Measurements from ENCODE around the gene IQCB1. TPM values are rescaled to one million over a fixed set of nuclear protein-coding genes. Genes with fewer than 3 reads are reported as not detected.
A peak's percentile ranks its signal among the peaks of the same experiment; 100 is the strongest.
"Not testable (repeated sequence)": the region's sequence is repeated elsewhere in the genome, so short reads cannot be mapped to it uniquely, and the experiment has no call there.

The IQCB1 gene
- total RNA-seq, 2 donors from 2014 or later: 33.1 to 56.7 TPM

DNA sequence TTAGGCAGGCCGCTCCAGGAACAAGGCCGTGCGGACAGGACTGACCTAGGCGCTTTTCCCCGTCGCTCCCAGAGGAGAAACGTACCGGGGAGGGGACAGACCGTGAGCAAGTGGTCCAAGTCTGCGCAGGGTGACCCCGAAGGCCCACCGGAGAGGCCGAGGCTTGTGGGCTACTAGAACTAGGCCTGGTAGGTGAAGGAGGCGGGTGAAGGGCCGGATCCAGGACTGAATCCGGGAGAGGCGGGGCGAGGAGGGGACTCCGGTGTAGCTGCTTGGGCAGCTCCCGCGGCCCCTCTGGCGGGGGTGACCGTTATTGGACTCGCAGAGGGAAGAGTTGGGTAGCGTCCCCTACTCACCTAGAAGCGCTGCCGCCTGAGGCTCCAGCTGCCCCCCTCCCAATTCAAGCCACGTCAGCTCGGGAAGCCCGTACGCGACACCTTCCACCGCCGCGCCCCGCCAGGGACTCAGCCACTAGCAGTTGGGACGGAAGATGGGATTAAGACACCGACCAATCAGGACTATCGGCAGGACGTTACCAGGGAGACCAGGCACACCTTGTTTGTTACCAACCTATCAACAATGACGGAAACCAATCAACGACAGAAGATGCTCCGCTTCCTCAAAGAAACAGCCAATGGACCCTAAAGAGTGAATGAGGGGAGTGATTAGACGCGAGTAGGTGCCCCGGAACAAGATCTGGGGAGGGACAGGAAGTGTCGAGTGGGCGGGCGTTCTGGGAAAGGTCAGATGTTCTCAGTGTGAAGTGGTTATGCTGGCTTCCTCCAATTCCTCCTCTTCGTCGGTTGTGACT is 85.4 kb downstream of the IQCB1 start, which contains the start of gene GOLGB1:
GOLGB1 (minus strand) TSS at position 466 of the 811 bp plus-strand sequence. CDS start 18,770 bp downstream, outside the sequence.
- Mint-ChIP-seq H3K27ac (no peak within 1 kb of the TSS), H3K27me3 (peaks cover 17 to 25% of the 10 kb centered on the region in 2 donors), H3K4me3 (no peak within 1 kb of the TSS), H3K36me3 (no peaks in the 10 kb centered on the region), H3K9me3 (no peaks in the 10 kb centered on the region), H3K4me1 (ENCODE audit: low read depth in 2 of 2) (peaks cover 7 to 9% of the 10 kb centered on the region in 2 donors)
- peak; percentile 97 to 98 for ATAC-seq
- peak; percentile 96 for DNase-seq (ENCODE audit: low spot score)

DNA sequence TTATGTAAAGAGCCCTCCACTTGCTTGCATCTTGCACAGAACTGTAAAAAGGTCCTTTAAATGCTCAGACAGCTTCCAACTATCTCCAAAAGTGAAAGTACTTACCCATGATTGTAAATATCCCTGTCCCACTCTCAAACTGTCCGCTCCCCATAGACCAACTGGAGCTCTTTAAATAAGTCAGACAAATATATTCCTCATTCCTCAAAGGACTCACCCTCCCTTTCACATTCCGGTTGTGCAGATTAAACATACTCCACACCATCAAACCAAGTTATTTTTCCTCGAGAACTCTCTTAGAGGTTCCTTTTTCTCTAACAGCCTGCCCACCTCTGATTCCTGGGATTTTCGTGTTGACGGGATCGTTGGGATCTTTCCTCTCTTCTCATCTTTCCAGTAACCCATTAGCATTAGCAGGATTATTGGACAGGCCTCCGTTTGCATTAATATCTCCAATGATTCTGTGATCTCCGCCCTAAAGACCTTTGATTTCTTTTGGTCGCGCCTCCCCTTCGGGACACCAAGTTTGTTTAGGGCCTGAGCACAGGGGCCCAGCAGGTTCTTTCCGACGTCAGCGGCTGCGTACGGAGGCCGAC is 86.1 kb downstream of the IQCB1 start:
- peaks cover 7 to 9% of the 10 kb centered on the region in 2 donors for H3K4me1 Mint-ChIP-seq (ENCODE audit: low read depth in 2 of 2)
- H3K9me3 Mint-ChIP-seq: no peaks in the 10 kb centered on the region
- no peak overlapping the region for H3K4me3 Mint-ChIP-seq
- H3K27ac Mint-ChIP-seq: no peak overlapping the region
- no peaks in the 10 kb centered on the region for H3K36me3 Mint-ChIP-seq
- H3K27me3 Mint-ChIP-seq: peaks cover 17 to 18% of the 10 kb centered on the region in 2 donors
- peak in 1 of 2 donors; percentile 25 for ATAC-seq
- DNase-seq (ENCODE audit: low spot score): no peak

- peaks cover 16 to 17% of the 10 kb centered on the region in 2 donors for H3K27me3 Mint-ChIP-seq
- ATAC-seq (no peak), DNase-seq (ENCODE audit: low spot score) (no peak)
- H3K27ac Mint-ChIP-seq: no peak overlapping the region
- H3K9me3 Mint-ChIP-seq: no peaks in the 10 kb centered on the region
- no peak overlapping the region for H3K4me3 Mint-ChIP-seq
- H3K36me3 Mint-ChIP-seq: peaks cover under 1% of the 10 kb centered on the region
- H3K4me1 Mint-ChIP-seq (ENCODE audit: low read depth in 2 of 2): peaks cover 7 to 9% of the 10 kb centered on the region in 2 donors
Observed at GRCh38 chr3:121747976-121748375, 86.9 kb downstream of the IQCB1 start.

GRCh38 chr3:121743106-121743505 is 91.8 kb downstream of the IQCB1 start:
- not testable (repeated sequence) for H3K27ac Mint-ChIP-seq; ATAC-seq; H3K27me3 Mint-ChIP-seq; DNase-seq (ENCODE audit: low spot score); H3K4me3 Mint-ChIP-seq; H3K9me3 Mint-ChIP-seq
- Mint-ChIP-seq H3K4me1 (ENCODE audit: low read depth in 2 of 2) (peaks cover 26 to 38% of the 10 kb centered on the region in 2 donors), H3K36me3 (peaks cover 13% of the 10 kb centered on the region)

- Mint-ChIP-seq H3K36me3 (peaks cover 13% of the 10 kb centered on the region), H3K27me3 (no peaks in the 10 kb centered on the region), H3K9me3 (peaks cover 3% of the 10 kb centered on the region), H3K4me1 (ENCODE audit: low read depth in 2 of 2) (peaks cover 33 to 41% of the 10 kb centered on the region in 2 donors), H3K27ac (no peak overlapping the region), H3K4me3 (no peak overlapping the region)
- DNase-seq (ENCODE audit: low spot score) (no peak), ATAC-seq (no peak)
Observed at GRCh38 chr3:121740896-121741295, 94.0 kb downstream of the IQCB1 start.

- Mint-ChIP-seq H3K36me3 (peaks cover 13% of the 10 kb centered on the region), H3K9me3 (peaks cover 3% of the 10 kb centered on the region), H3K4me1 (ENCODE audit: low read depth in 2 of 2) (peaks cover 41 to 49% of the 10 kb centered on the region in 2 donors), H3K27me3 (no peaks in the 10 kb centered on the region), H3K27ac (no peak overlapping the region), H3K4me3 (no peak overlapping the region)
- DNase-seq (ENCODE audit: low spot score) (no peak), ATAC-seq (peak in 1 of 2 donors; percentile 57)
Observed at GRCh38 chr3:121739902-121740301, 95.0 kb downstream of the IQCB1 start.

- H3K4me1 Mint-ChIP-seq (ENCODE audit: low read depth in 2 of 2): peaks cover 45 to 51% of the 10 kb centered on the region in 2 donors
- DNase-seq (ENCODE audit: low spot score) (no peak), ATAC-seq (no peak)
- H3K27me3 Mint-ChIP-seq: no peaks in the 10 kb centered on the region
- peaks cover 3% of the 10 kb centered on the region for H3K9me3 Mint-ChIP-seq
- H3K36me3 Mint-ChIP-seq: peaks cover 9% of the 10 kb centered on the region
- no peak overlapping the region for H3K27ac Mint-ChIP-seq
- H3K4me3 Mint-ChIP-seq: no peak overlapping the region
Observed at GRCh38 chr3:121737644-121738043, 97.2 kb downstream of the IQCB1 start.

DNA sequence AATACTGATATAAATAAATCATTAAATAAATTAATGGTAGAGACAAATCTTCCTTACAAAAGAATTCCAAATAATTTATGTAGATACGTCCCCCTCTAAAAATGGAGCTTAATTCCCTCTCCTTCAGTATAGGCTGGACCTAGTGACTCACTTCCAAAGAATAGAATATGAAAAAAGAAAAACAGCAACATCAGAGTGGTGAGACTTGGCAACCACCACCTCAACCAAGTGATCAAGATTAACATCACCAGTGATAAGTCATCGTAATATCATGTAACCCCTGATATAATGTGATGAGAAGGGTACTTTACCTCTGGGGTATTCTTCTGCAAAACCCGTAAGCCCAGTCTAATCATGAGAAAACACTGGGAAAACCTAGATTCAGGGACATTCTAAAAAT is 98.7 kb downstream of the IQCB1 start:
- Mint-ChIP-seq H3K4me3 (no peak overlapping the region), H3K4me1 (ENCODE audit: low read depth in 2 of 2) (peaks cover 42 to 49% of the 10 kb centered on the region in 2 donors), H3K27ac (no peak overlapping the region), H3K9me3 (no peaks in the 10 kb centered on the region), H3K36me3 (no peaks in the 10 kb centered on the region), H3K27me3 (no peaks in the 10 kb centered on the region)
- ATAC-seq: peak in 1 of 2 donors; percentile 67
- DNase-seq (ENCODE audit: low spot score): no peak

DNA sequence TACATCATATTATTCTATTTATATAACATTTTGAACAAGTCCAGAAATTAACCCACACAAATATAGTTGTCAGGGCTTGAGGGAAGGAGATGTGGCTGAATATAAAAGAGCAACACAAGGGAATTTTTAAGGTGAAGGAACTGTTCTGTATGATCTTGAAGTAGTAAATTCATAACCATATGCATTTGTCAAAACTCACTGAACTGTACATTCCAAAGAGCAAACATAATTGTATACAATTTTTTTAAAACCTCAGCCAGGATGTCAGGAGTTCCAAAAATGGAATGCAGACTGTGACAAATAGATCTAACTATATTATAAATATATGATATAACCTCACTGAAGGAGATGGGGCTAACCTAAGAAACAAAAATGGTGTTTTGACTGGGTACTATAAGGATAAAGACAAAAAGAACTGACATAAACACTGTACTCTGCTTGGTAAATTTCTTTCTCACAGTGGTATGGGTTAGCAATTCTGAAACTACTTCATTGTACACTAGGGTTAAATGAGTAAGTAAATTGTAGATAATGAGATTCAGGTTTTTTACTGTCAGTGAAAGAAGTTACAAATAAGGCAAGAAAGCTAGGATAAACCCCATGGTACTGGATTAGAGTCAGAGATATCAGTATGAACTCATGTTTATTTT is 99.7 kb downstream of the IQCB1 start:
- Mint-ChIP-seq H3K36me3 (no peaks in the 10 kb centered on the region), H3K9me3 (no peaks in the 10 kb centered on the region), H3K27ac (no peak overlapping the region), H3K27me3 (no peaks in the 10 kb centered on the region), H3K4me1 (ENCODE audit: low read depth in 2 of 2) (peaks cover 41 to 47% of the 10 kb centered on the region in 2 donors), H3K4me3 (peak overlapping the region; percentile 30)
- DNase-seq (ENCODE audit: low spot score) (no peak), ATAC-seq (peak; percentile 80 to 96)

DNA sequence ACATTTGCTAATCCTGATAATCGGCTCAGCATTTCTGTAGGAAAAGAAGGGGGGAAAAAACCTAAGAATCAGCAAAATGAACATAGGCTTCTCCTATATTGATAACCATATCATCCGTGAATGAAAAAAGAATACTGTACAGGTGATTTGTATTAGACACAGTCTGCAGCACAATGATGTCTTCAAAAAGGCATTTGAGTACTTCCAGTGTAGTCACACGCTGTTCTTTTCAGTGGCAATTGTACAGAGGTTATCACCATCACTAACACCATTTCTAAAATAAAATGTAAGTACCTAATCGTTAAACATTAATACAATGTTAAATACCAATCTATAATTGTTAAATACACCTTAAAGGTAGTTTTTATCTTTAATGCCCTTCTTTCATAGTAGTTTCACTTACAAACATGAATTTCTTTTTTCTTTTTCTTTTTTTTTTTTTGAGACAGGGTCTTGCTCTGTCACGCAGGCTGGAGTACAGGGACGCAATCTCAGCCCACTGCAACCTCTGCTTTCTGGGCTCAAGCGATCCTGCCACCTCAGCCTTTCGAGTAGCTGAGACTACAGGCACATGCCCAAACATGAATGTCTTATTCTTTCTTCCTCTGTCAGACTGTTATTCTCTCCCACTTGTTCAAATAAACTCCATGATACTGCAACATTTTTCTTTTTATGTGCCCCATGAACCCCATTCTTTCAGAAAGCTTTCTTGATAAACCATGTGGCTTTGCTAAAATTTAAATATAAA is 103.7 kb downstream of the IQCB1 start:
- no peaks in the 10 kb centered on the region for H3K9me3 Mint-ChIP-seq

DNA sequence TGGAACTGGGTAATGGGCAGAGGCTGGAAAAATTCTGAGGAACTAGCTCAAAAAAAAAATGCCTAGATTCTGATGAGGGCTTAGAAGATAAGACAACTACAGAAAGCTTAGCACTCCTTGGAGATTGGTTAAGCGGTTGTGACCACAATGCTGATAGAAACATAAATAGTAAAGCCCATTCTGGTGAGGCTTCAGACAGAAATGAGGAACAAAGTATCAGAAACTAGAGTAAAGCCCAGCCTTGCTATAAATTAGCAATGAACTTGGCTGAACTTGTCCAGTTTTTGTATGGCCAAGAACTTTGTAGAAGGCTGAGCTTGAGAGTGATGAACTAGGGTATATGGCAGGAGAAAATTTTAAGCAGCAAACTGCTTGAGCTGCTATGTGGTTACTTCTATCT is 110.7 kb downstream of the IQCB1 start:
- no peak for DNase-seq (ENCODE audit: low spot score)
- no peaks in the 10 kb centered on the region for H3K27me3 Mint-ChIP-seq
- H3K4me1 Mint-ChIP-seq (ENCODE audit: low read depth in 2 of 2): peaks cover 6 to 17% of the 10 kb centered on the region in 2 donors
- H3K9me3 Mint-ChIP-seq: no peaks in the 10 kb centered on the region
- ATAC-seq: no peak
- H3K27ac Mint-ChIP-seq: no peak overlapping the region
- H3K4me3 Mint-ChIP-seq: no peak overlapping the region
- peaks cover 50% of the 10 kb centered on the region for H3K36me3 Mint-ChIP-seq

More for the DNA sequence above, 103.7 kb downstream of the IQCB1 start:
- ATAC-seq: no peak
- no peak for DNase-seq (ENCODE audit: low spot score)
- H3K27me3 Mint-ChIP-seq: no peaks in the 10 kb centered on the region
- H3K4me1 Mint-ChIP-seq (ENCODE audit: low read depth in 2 of 2): peaks cover 20 to 23% of the 10 kb centered on the region in 2 donors
- H3K36me3 Mint-ChIP-seq: peaks cover 11% of the 10 kb centered on the region
- no peak overlapping the region for H3K27ac Mint-ChIP-seq
- H3K4me3 Mint-ChIP-seq: no peak overlapping the region

GRCh38 chr3:121723485-121723884 is 111.4 kb downstream of the IQCB1 start:
- DNase-seq (ENCODE audit: low spot score): no peak
- no peak overlapping the region for H3K27ac Mint-ChIP-seq
- H3K36me3 Mint-ChIP-seq: peaks cover 44% of the 10 kb centered on the region
- no peaks in the 10 kb centered on the region for H3K9me3 Mint-ChIP-seq
- no peak overlapping the region for H3K4me3 Mint-ChIP-seq
- ATAC-seq: no peak
- H3K4me1 Mint-ChIP-seq (ENCODE audit: low read depth in 2 of 2): peaks cover 6 to 17% of the 10 kb centered on the region in 2 donors
- no peaks in the 10 kb centered on the region for H3K27me3 Mint-ChIP-seq

DNA sequence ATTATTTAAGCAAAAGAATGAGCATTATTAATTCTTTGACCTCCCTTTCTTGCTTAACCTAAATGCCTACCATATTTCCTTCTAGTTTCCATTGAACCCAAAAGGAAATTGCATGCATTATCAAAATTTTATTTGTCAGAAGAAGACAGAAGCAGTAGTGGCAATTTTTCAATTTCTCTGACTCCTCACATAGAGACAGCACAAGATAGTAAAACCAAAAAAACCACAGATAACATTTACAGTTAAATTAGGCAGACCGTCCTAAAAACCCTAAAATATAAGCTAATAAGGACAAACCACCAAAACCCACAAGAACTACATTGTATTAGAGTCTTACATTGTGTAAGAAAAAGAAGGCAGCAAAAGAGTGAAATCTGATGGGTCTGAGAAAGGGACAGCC is 112.4 kb downstream of the IQCB1 start:
- Mint-ChIP-seq H3K4me1 (ENCODE audit: low read depth in 2 of 2) (peaks cover 6 to 17% of the 10 kb centered on the region in 2 donors), H3K27me3 (no peaks in the 10 kb centered on the region), H3K4me3 (no peak overlapping the region), H3K36me3 (peaks cover 51% of the 10 kb centered on the region), H3K27ac (no peak overlapping the region), H3K9me3 (no peaks in the 10 kb centered on the region)
- DNase-seq (ENCODE audit: low spot score) (no peak), ATAC-seq (no peak)

All from natural killer cell treated with Interleukin-12 subunit alpha and Interleukin-12 subunit beta and Interleukin-15 and Interleukin-18, amount 100 ng/mL, for 72 hours (primary cell).